Measurements from ENCODE around the gene CENPO. TPM values are rescaled to one million over a fixed set of nuclear protein-coding genes. Genes with fewer than 3 reads are reported as not detected.

CENPO gene
- total and polyA plus RNA-seq, 2 experiments from 2014 or later = 9.7 to 14.6 TPM

DNA sequence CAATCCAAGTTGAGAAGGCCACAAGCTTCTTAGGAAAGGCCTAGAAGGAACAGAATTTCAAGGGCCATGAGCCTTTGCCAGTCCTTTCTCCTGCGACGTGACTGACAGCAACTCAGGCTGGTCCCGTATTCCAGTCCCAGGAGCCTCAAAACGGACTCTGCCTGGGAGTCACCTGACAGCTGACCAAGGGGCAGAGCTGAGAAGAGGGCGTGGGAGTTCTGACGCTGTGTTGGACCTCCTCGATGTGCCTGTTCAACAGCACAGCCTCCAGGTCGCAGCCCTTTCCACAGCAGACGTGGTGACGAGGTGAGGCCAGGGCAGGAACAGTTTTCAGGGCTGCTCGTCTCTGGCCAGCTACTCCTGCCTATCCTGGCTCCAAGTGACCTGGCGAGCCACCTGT lies 37.6 kb downstream of the CENPO start:
- no peaks in the 10 kb centered on the region for H3K9me2 ChIP-seq (replicated peaks; ENCODE audit: insufficient read depth)
- H3K79me2 ChIP-seq = no peaks in the 10 kb centered on the region
- H4K20me1 ChIP-seq (ENCODE audit: insufficient read depth, poor library complexity, severe bottlenecking) = no peaks in the 10 kb centered on the region
- H3K4me1 ChIP-seq (ENCODE audit: insufficient read depth) = no peaks in the 10 kb centered on the region
- TF ChIP-seq EZH2 (IDR thresholded peaks at IDR 0.05; ENCODE audit: borderline replicate concordance) (no peak), CTCF (IDR thresholded peaks at IDR 0.05; ENCODE audit: poor library complexity) (no peak), EZH2phosphoT487 (IDR thresholded peaks at IDR 0.05; ENCODE audit: low read depth, severe bottlenecking, unreplicated experiment) (no peak)
- 92% methylated on average over 12 of the region's 12 CpGs for WGBS (ENCODE audit: low lambda C conversion rate, missing lambda C conversion rate)
- no peaks in the 10 kb centered on the region for H3K9me3 ChIP-seq (ENCODE audit: low read depth)
- no peaks in the 10 kb centered on the region for H3K27me3 ChIP-seq
- H3K27ac ChIP-seq = no peak overlapping the region
- H3K4me2 ChIP-seq = no peak overlapping the region
- H3K4me3 ChIP-seq = no peak overlapping the region
- DNase-seq (ENCODE audit: low spot score) = no peak
- no peak overlapping the region for H2AFZ ChIP-seq
- no peaks in the 10 kb centered on the region for H3K36me3 ChIP-seq (replicated peaks; ENCODE audit: insufficient read depth, low read depth)

- Histone ChIP-seq H3K4me3 (no peak overlapping the region), H3K27ac (no peak overlapping the region), H4K20me1 (ENCODE audit: insufficient read depth, poor library complexity, severe bottlenecking) (no peaks in the 10 kb centered on the region), H3K27me3 (no peaks in the 10 kb centered on the region), H3K36me3 (replicated peaks; ENCODE audit: insufficient read depth, low read depth) (no peaks in the 10 kb centered on the region), H3K4me1 (ENCODE audit: insufficient read depth) (no peaks in the 10 kb centered on the region), H3K4me2 (no peak overlapping the region), H3K79me2 (no peaks in the 10 kb centered on the region), H2AFZ (no peak overlapping the region), H3K9me2 (replicated peaks; ENCODE audit: insufficient read depth) (no peaks in the 10 kb centered on the region), H3K9me3 (ENCODE audit: low read depth) (no peaks in the 10 kb centered on the region)
- DNase-seq (ENCODE audit: low spot score) = no peak
- TF ChIP-seq EZH2 (IDR thresholded peaks at IDR 0.05; ENCODE audit: borderline replicate concordance) (no peak), EZH2phosphoT487 (IDR thresholded peaks at IDR 0.05; ENCODE audit: low read depth, severe bottlenecking, unreplicated experiment) (no peak), CTCF (IDR thresholded peaks at IDR 0.05; ENCODE audit: poor library complexity) (no peak)
- WGBS (ENCODE audit: low lambda C conversion rate, missing lambda C conversion rate) = 87% methylated on average over 14 of the region's 18 CpGs
These were observed 38.2 kb downstream of the CENPO start for GRCh38 chr2:24831221-24832072.

- no peak overlapping the region for H3K4me2 ChIP-seq
- H3K4me1 ChIP-seq (ENCODE audit: insufficient read depth) = no peaks in the 10 kb centered on the region
- TF ChIP-seq EZH2phosphoT487 (IDR thresholded peaks at IDR 0.05; ENCODE audit: low read depth, severe bottlenecking, unreplicated experiment) (no peak), CTCF (IDR thresholded peaks at IDR 0.05; ENCODE audit: poor library complexity) (no peak), EZH2 (IDR thresholded peaks at IDR 0.05; ENCODE audit: borderline replicate concordance) (no peak)
- no peaks in the 10 kb centered on the region for H3K27me3 ChIP-seq
- H3K36me3 ChIP-seq (replicated peaks; ENCODE audit: insufficient read depth, low read depth) = no peaks in the 10 kb centered on the region
- H4K20me1 ChIP-seq (ENCODE audit: insufficient read depth, poor library complexity, severe bottlenecking) = no peaks in the 10 kb centered on the region
- no peaks in the 10 kb centered on the region for H3K79me2 ChIP-seq
- no peak overlapping the region for H2AFZ ChIP-seq
- H3K4me3 ChIP-seq = no peak overlapping the region
- no peaks in the 10 kb centered on the region for H3K9me3 ChIP-seq (ENCODE audit: low read depth)
- no peak overlapping the region for H3K27ac ChIP-seq
- WGBS (ENCODE audit: low lambda C conversion rate, missing lambda C conversion rate) = 80% methylated on average over 12 of the region's 14 CpGs
- H3K9me2 ChIP-seq (replicated peaks; ENCODE audit: insufficient read depth) = no peaks in the 10 kb centered on the region
- DNase-seq (ENCODE audit: low spot score) = no peak
These were observed 38.8 kb downstream of the CENPO start for GRCh38 chr2:24832073-24832461.
